HG02884 (cell line): ENCODE data around the gene MCU.
"Not testable (repeated sequence)": the region's sequence is repeated elsewhere in the genome, so short reads cannot be mapped to it uniquely, and the experiment has no call there.

Source experiments
- ATAC-seq: cut with Tn5 transposase; IDR thresholded peaks from one replicate; pipeline ENCODE4 v1.9.1; 2021; ENCODE audit warnings: mild to moderate bottlenecking, moderate library complexity; ENCODE audit not compliant: unreplicated experiment

The MCU gene, protein sequence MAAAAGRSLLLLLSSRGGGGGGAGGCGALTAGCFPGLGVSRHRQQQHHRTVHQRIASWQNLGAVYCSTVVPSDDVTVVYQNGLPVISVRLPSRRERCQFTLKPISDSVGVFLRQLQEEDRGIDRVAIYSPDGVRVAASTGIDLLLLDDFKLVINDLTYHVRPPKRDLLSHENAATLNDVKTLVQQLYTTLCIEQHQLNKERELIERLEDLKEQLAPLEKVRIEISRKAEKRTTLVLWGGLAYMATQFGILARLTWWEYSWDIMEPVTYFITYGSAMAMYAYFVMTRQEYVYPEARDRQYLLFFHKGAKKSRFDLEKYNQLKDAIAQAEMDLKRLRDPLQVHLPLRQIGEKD

DNA sequence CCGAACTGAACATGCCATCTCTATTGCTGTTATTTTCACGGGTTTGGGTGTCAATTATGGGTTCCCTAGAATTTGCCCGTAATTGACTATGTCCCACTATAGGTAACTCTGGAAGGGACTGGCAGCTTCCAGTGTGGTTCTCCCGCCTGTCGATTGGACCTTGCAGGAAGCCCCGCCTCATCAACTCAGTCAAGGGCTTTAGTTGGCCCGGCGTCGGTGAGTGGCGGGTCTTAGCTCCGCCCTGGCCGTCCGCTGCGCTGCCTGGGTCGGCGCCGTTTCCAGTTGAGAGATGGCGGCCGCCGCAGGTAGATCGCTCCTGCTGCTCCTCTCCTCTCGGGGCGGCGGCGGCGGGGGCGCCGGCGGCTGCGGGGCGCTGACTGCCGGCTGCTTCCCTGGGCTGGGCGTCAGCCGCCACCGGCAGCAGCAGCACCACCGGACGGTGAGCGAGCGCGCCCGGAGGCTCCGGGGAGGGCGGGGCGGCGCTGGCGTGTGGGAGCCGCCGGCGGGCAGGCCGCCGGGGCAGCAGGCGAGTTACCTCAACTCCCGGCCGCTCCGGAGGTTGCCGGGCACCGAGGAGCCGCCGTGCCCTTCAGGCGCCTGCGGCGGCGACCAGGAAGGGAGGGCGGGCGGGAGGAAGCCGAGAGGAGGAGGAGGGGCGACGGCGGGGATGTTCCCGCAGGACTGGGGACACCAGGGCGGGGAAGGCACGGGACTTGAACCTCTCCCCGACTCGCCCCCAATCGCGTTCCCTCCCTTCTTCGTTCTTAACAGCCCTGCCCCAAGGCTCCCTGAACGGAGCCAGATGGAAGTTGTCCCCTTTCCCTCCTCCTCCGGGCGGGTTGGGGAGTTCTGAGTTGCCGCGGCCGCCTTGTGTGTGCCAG lies at the start of gene MCU:
MCU (plus strand) TSS at position 281 of the 881 bp plus-strand sequence; CDS start at position 290, 9 bp downstream.
- ATAC-seq: peak; percentile 85

DNA sequence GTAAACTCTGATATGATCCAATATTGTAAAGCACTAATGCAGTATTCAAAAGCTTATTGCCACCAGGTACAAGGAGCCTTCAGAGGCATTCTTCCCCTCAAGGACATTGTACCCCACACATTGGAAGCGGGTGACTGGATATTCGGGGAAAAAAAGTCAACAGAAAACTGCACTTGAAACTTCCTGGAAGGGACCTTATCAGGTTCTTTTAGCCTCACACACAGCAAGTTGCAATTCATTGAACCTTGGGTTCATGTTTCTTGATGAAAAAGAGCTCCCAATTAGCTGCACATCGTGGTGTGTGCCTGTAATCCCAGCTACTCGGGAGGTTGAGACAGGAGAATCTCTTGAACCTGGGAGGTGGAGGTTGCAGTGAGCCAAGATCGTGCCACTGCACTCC lies 49.6 kb upstream of the MCU start:
- no peak for ATAC-seq

DNA sequence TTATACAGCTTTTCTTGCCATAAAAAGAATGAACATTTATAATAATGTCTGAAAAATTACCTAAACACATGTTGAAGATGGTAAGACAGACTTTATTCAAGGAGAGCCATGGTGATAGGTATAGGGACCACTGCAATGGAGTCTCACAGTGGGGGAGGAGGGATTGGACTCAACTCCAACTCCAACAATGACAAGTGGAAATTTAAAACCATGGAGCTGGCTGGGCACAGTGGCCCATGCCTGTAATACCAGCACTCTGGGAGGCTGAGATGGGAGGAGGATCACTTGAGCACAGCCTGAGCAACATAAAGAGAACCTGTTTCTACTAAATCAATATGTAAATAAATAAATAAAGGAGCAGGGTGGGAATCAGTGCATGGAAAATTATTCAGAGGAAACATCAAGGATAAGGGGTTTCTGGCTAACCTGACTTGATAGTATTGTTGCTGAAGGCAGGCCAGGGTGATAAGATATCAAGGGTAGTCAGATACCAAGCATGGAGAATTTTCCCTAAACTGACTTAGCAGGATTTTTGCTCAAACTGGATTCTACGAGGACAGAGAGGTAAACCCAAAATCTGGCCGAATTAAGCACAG lies 46.6 kb upstream of the MCU start:
- no peak for ATAC-seq

DNA sequence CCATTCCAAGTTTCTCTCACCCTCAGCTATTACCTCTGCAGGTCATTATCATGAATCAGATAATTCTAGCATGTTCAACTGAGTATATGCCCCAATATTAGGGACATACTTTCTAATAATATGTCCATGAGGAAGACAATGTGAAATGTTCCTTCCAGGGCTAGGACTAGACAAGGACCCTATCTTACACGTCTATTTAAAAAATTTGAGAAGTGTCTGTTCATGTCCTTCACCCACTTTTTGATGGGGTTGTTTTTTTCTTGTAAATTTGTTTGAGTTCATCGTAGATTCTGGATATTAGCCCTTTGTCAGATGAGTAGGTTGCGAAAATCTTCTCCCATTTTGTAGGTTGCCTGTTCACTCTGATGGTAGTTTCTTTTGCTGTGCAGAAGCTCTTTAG lies 45.0 kb upstream of the MCU start:
- ATAC-seq: not testable (repeated sequence)

DNA sequence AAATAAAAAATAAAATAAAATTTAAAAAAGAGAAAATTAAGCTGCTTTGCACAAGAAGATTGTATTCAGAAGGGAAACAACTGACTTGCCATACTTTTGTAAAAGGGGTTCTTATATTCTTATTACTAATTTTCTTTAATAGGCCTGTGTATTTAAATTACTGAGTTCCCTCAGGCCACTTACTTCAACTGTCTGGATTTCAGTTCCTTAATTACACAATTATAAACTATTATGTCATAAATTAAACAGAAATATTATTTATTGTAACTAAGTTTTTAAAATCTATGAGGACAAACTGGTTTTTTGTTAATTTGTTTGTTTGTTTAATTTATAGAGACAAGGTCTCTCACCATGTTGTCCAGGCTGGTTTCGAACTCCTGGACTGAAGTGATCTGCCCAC lies 43.6 kb upstream of the MCU start:
- no peak for ATAC-seq

DNA sequence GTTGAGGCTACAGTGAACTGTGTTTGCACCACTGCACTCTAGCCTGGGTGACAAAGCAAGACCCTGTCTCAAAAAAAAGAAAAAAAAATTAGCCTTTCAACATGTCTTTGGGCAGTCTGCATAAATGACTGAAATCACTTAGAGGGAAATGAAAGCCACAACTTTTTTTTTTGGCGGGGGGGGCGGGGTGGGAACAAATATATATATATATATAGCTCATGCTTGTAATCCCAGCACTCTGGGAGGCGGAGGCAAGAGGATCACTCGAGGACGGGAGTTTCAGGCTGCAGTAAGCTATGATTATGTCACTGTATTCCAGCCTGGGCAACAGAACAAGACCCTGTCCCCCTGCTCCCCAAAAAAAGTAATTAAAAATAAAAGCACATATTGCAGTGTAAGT lies 42.7 kb upstream of the MCU start:
- ATAC-seq: no peak

DNA sequence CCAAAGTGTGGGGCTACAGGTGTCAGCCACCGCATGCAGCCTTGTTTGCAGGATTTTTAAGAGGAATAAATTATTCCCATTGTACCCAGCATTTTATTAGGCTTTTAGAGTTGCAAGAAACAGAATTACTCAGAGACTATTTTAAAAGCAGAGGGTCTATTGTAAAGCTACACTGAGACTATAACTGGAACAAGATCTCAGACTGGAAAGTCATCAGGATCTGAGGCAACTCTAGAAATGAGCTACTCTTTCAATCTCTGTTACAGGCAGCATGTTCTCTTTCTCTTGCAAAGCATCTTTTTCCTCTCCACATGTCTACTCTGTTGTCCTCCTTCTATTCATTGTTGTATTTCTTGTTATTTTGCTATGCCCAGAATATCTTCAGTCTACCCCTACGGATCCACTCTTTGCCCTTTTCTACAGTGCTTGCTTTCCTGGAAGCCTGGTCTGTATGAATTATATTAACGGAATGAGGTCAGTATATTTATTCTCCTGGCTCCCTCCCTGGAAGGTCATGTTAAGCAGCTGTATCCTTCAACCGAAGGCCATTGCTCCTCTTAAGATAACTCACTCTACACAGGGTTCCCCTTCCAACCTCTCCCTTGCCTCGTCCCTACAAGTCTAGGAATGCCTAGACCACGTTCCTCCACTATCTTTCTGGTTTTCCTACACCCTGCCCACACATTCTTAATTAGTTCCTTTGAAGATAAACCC lies 38.4 kb upstream of the MCU start:
- no peak for ATAC-seq

DNA sequence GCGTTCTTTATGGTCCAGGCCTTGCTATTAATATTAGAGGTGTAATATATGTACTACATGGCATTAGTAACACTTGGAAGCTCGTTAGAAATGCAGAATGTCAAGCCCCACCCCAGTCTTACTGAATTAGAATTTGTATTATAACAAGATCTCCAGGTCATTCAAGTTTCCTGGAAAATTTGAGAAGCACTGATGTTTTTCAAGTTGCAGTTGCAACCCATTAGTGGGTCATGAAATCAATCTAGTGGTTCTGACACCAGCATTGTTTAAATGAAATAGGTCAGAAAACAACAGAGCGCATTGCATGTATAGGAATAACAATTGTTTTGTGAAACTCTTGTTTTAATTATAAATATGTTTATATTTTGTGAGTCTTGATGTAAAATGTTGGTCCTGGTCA lies 37.2 kb upstream of the MCU start:
- ATAC-seq: no peak

DNA sequence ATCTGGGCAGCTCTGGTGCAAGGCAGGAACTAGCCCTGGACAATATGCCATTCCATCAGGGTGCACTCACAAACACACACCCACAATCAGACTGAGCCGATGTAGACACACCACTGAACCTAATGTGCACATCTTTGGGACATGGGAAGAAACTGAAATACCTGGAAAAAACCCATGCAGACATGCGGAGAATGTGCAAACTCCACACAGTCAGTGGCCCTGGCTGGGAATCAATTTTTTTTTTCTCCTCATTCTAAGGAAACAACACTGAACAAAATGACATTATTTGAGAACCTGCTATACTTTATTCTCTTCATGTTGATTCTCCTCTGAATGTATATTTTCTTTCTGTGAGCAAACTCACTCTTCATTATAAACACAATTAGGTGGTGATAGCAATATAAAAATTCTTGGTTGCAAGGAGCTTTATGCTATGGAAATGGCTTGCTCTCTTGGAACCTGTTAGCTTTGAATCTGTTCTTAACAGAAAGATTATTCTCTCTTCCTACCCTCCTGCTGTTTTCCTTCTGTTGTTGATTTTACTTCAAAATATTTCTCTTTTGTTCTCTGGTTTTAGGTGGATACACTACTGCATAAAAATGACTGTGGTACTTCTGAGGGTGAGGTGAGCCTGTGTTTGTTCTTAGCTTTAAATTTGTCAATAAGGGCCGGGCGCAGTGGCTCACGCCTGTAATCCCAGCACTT lies 33.1 kb upstream of the MCU start:
- ATAC-seq: no peak

DNA sequence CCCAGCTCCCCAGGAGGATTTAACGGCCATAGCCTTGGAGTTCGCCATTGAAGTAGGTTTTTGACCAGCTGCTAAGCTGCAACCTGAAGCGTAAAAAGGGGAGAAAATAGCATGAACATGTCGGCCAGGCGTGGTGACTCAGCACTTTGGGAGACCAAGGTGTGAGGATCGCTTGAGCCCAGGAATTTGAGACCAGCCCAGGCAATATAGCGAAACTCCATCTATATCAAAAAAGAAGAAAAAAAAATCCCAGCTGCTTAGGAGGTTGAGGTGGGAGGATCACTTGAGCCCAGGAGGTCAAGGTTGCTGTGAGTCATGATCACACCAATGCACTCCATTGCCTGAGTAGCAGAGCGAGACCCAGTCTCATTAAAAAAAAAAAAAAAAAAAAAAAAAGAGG lies 32.2 kb upstream of the MCU start:
- no peak for ATAC-seq

DNA sequence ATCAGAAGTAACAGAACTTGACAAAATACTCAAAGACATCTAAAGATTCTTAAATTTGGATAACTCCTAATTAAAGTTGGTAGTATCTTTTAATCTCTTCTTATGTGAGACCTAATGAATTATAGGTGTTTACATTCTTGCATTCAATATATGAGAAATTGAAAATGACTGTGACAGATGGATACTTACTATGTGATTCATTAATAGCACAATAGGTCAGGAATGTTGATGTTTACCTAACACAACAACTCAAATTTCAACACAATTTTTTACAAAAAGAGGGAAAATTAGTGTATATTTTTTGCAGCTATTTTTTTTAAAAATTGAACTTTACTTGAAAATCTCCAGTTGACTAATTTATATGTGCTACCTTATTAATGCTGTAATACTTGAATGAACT lies 31.7 kb upstream of the MCU start:
- ATAC-seq: no peak

DNA sequence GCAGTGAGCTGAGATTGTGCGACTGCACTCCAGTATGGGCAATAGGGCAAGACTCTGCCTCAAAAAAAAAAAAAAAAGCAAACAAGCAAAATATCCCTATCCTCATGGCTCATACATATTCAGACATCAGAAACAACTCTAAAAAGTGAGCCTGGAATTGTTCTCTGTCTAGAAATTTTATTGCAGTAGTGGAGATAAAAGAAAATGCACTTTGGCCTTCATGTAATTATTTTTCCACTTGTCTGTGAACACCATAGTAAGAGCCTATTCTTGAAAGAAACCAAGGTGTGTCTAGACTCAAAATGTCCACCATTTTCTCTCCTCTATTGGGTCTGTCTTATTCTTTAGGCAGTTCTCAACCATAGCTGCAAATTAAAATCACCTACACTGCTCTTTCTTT lies 30.5 kb upstream of the MCU start:
- no peak for ATAC-seq

DNA sequence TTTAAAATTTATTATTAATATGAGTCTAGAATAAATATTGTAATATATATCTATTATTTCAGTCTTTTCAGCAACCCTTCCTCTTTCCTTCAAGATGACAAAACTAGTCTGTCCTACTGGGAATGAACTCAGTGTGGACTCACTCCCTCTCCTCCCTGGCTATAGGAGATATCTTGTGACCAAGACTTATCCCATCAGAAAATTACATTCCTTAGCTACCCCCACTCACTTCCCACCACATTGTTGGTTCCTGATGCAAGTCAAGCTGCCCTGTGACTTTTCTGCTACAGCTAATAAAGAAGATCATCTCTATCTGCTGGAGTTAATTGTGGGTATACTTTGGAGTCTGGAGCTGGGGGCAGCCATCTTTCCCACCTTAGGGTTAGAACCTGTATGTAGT lies 28.0 kb upstream of the MCU start:
- no peak for ATAC-seq

DNA sequence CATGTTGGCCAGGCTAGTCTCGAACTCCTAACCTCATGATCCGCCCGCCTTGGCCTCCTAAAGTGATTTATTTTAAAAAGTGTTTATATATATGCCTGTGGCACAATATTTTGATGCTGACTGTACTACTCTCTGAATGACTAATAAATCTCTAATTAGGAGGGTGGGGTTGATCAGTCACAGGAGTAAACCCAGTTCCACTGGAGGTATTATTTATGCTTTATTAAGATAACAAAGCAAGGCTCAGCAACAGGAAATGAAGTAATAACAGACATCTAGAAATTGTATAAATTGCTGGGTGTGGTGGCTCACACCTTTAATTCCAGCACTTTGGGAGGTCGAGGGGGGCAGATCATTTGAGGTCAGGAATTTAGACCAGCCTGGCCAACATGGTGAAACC lies 26.0 kb upstream of the MCU start:
- ATAC-seq: no peak

DNA sequence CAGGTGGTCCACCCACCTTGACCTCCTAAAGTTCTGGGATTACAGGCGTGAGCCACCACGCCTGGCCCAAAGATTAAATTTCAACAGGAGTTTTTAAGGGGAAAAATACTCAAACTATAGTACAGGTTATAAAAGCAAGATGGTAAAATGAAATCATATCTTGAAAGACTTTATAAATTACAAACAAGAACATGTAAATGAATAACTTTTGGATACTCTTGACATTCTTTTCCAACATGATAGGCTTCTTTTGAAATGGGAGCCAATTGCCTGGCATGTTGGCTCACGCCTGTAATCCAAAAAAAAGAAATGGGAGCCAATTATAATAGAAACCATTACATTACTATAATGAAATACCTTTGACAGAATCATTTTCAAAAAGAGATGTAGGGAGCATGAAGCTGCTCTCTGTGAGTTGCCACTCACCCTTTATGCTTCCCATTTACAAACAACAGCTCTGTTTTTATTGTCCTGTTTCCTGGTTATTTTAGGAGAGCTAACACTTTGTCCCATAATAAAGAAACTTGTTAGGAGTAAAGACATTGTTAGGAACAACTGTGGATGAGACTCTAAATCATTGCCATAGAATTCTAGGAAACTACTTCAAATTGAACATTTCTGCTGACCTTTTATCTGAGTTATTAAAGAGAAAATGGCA lies 24.6 kb upstream of the MCU start:
- no peak for ATAC-seq

DNA sequence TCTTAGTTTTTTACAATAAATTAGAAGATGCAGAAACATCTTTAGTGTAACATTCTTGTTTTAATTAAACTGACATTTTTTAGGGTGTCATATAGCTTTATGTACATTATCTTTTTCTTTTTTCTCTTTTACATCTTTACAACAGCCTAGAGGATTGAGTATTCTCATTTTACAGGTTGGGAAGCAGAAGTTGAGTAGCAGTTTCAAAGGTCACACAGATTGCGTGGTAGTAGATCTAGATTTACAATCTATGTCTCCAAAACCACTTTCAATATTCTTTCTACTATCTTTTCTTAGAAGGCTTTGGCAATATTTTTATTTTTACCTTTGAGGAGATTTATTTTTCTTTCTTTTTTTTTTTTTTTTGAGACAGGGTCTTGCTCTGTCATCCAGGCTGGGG lies 18.7 kb upstream of the MCU start:
- ATAC-seq: no peak

DNA sequence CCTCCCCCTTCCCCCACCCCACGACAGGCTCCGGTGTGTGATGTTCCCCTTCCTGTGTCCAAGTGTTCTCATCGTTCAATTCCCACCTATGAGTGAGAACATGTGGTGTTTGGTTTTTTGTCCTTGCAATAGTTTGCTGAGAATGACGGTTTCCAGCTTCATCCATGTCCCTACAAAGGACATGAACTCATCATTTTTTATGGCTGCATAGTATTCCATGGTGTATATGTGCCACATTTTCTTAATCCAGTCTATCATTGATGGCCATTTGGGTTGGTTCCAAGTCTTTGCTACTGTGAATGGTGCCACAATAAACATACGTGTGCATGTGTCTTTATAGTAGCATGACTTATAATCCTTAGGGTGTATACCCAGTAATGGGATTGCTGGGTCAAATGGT lies 17.8 kb upstream of the MCU start:
- not testable (repeated sequence) for ATAC-seq

DNA sequence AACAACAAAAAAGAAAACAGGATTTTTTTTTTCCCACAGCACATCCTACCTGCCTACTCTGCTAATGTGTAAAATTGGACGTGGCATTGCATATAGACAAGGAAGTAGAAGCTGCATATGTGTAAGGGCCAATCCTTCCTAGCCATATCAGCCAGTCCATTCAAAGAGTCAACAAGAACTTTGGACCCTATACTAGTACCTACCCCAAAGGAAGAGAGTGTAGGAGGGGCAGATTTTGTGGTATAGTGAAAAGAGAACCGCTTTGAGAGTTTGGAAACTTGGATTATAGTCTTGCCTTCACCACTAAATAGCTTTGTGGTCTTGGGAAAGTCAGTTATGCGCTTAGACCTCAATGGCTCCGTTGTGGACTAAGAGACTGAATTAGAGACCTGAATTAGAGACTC lies 12.1 kb upstream of the MCU start:
- ATAC-seq: no peak

DNA sequence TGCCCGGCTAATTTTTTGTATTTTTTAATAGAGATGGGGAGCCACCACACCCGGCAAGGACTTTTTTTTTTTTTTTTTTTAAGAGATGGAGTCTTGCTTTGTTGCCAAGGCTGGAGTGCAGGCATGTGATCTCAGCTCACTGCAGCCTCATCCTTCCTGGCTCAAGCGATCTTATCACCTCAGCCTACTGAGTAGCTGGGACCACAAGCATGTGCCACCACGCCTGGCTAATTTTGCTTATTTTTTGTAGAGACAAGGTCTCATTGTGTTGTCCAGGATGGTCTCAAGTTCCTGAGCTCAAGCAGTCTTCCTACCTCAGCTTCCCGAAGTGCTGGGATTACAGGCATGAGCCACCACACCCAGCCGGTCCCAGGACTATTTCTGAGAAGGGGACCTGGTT lies 9.3 kb upstream of the MCU start:
- ATAC-seq: no peak

DNA sequence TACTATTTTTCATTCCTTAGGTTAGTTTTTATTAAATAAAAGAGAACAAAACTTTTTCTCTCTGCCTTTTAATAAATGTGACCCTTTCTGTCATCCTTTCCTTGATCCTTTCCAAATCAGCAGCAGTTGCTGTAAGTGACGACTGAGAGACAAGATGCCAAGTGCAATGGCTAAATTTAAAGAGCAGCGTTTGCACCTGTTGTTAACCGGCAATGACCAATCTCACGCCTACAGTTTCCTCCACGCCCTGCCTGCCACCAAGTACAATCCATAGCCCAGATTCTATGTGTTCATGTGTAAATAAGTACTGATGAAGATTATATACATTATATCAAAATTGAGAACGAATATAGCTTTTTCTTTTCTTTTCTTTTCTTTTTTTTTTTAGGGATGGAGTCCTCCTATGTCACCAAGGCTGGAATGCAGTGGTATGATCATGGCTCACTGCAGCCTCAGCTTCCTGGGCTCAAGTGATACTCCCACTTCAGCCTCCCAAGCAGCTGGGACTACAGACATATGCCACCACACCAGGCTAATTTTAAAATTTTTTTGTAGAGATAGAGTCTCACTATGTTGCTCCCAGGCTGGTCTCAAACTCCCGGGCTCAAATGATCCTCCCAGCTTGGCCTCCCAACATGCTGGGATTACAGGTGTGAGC lies 6.5 kb upstream of the MCU start:
- ATAC-seq: no peak
